ENCODE measurements around the gene LGI4. TPM values are rescaled to one million over a fixed set of nuclear protein-coding genes. Genes with fewer than 3 reads are reported as not detected.

The LGI4 gene
- 0.49 TPM in 1 of 2 replicates, not detected in the other for total RNA-seq

GRCh38 chr19:35134601-35135242 lies at the start of gene LGI4:
TSS of gene LGI4 (minus strand) at chr19:35135059. CDS start at chr19:35134680, 379 bp downstream.

GRCh38 chr19:35154525-35155406 lies 19.9 kb upstream of the LGI4 start, which contains the start of gene FXYD5:
TSS of gene FXYD5 (plus strand) at chr19:35154735. CDS start at chr19:35155551, 816 bp downstream.

GRCh38 chr19:35143231-35143715 lies 8.4 kb upstream of the LGI4 start, which contains the start of gene FXYD7:
TSS of gene FXYD7 (plus strand) at chr19:35143255. CDS start at chr19:35143334, 79 bp downstream.

GRCh38 chr19:35138305-35138892 lies 3.5 kb upstream of the LGI4 start, which contains the start of gene FXYD1:
TSS of gene FXYD1 (plus strand) at chr19:35138824. CDS start at chr19:35140080, 1,256 bp downstream.

DNA sequence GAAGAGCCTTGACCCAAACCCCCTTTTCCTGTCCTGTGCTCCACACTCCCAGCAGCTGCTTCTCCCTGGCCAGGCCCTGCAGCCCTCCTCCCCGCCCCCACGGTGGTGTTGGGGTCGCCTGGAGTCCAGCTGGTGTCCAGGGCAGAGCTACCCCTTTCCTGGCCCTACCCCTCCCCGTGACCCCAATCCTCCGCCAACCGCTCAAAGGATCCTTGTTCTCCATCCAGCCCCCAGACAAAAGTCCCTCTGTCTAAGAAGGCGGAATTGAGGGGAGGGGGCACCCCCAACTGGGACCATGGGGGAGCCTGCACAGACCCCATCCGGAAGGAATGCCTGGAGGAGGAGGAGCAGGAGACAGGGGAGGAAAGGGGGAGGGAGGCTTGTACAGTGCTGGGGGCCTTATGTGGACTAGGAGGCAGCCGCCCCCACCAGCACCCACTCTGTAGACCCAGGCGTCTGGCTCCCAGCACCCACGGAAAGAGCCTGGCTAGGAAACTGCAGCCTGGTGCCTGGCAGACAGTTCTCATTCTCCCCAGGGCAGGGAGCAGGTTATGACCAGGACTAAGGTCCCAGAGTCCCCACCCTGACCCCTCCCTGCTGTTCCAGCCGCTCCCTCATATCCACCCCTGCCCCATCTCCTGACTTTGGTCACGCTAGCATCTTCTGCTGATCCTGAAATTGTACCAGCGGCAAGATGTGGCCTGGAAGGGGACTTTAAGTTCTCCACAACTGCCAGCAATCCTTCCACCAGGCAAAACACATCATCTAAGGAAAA lies 19.5 kb downstream of the LGI4 start, which contains the start of gene FXYD3:
FXYD3 (plus strand) TSS at position 647 of the 775 bp plus-strand sequence. CDS start 3,554 bp downstream, outside the sequence.

Other genes starting within 250 kb of the LGI4 start
- 1.5 and 2.0 TPM in 2 replicates for gene ZNF30, start 208.2 kb downstream of the LGI4 start, total RNA-seq
- 2.6 and 5.5 TPM in 2 replicates for gene ZNF792, start 170.8 kb downstream of the LGI4 start, total RNA-seq
- gene GRAMD1A, start 134.7 kb downstream of the LGI4 start, total RNA-seq: 66.8 and 123 TPM in 2 replicates
- 3.7 and 15.8 TPM in 2 replicates for gene SCN1B, start 104.6 kb downstream of the LGI4 start, total RNA-seq
- gene HPN, start 93.3 kb downstream of the LGI4 start, total RNA-seq: 5.7 TPM in 1 of 2 replicates, not detected in the other
- not detected in 2 replicates for gene FXYD3, start 19.2 kb downstream of the LGI4 start, total RNA-seq
- 0.89 TPM in 1 of 2 replicates, not detected in the other for gene FXYD1, start 3.8 kb upstream of the LGI4 start, total RNA-seq
- 0.25 TPM in 1 of 2 replicates, not detected in the other for gene FXYD7, start 8.2 kb upstream of the LGI4 start, total RNA-seq
- gene FXYD5, start 19.7 kb upstream of the LGI4 start, total RNA-seq: 104 and 144 TPM in 2 replicates
- gene FAM187B, start 93.7 kb upstream of the LGI4 start, total RNA-seq: not detected in 2 replicates
- 39.8 and 88.1 TPM in 2 replicates for gene LSR, start 113.9 kb upstream of the LGI4 start, total RNA-seq
- 69.4 and 83.2 TPM in 2 replicates for gene USF2, start 133.9 kb upstream of the LGI4 start, total RNA-seq
- not detected in 2 replicates for gene HAMP, start 147.5 kb upstream of the LGI4 start, total RNA-seq
- gene MAG, start 157.1 kb upstream of the LGI4 start, total RNA-seq: 0.25 TPM in 1 of 2 replicates, not detected in the other
- 1.1 TPM in 1 of 2 replicates, not detected in the other for gene CD22, start 194.1 kb upstream of the LGI4 start, total RNA-seq
- gene FFAR1, start 212.8 kb upstream of the LGI4 start, total RNA-seq: not detected in 2 replicates
- gene FFAR3, start 223.4 kb upstream of the LGI4 start, total RNA-seq: not detected in 2 replicates
- not detected in 2 replicates for gene GPR42, start 236.0 kb upstream of the LGI4 start, total RNA-seq